Measurements from ENCODE around the gene PMS2.
"Not testable (repeated sequence)": the region's sequence is repeated elsewhere in the genome, so short reads cannot be mapped to it uniquely, and the experiment has no call there.

DNA sequence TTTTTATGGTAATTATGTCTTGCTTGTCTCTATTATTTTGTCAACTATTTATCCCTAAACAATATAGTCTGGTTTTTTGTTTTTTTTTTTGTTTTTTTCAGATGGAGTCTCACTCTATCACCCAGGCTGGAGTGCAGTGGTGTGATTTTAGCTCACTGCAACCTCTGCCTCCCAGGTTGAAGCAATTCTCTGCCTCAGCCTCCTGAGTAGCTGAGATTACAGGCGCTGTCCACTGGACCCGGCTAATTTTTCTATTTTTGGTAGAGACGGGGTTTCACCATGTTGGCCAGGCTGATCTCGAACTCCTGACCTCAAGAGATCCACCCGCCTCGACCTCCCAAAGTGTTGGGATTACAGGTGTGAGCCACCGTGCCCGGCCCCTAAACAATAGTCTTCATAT, 1.5 kb upstream of the PMS2 start:
- not testable (repeated sequence) for TF ChIP-seq CTCF, POLR2AphosphoS5 (IDR thresholded peaks at IDR 0.05)
